Testis (tissue), 2 donors: ENCODE results near the gene POLE.

Source experiments
- POLR2A ChIP-seq: fragments of 450-650 bp; IDR thresholded peaks from one replicate; pipeline ENCODE4 v1.6.1; 2017; ENCODE audit warnings: antibody characterized with exemption, mild to moderate bottlenecking, moderate library complexity
- TF ChIP-seq, protein P1 (sequence below), 3 experiments: fragments of 450-650 bp in 2 of 3; fragments of 200-600 bp in 1 of 3; sonication (generic) in 1 of 3; IDR thresholded peaks; one replicate each; pipeline ENCODE4 v1.5.1; 2016 to 2019; ENCODE audit warnings: antibody characterized with exemption in 3 of 3, mild to moderate bottlenecking in 2 of 3, moderate library complexity in 1 of 3

GRCh38 chr12:132585177-132585576, 102.0 kb downstream of the POLE start:
- TF ChIP-seq POLR2A: no peak
- TF ChIP-seq, protein P1, sequence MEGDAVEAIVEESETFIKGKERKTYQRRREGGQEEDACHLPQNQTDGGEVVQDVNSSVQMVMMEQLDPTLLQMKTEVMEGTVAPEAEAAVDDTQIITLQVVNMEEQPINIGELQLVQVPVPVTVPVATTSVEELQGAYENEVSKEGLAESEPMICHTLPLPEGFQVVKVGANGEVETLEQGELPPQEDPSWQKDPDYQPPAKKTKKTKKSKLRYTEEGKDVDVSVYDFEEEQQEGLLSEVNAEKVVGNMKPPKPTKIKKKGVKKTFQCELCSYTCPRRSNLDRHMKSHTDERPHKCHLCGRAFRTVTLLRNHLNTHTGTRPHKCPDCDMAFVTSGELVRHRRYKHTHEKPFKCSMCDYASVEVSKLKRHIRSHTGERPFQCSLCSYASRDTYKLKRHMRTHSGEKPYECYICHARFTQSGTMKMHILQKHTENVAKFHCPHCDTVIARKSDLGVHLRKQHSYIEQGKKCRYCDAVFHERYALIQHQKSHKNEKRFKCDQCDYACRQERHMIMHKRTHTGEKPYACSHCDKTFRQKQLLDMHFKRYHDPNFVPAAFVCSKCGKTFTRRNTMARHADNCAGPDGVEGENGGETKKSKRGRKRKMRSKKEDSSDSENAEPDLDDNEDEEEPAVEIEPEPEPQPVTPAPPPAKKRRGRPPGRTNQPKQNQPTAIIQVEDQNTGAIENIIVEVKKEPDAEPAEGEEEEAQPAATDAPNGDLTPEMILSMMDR (IDR thresholded peaks at IDR 0.05): no peak
